Kidney (tissue), 14 donors: ENCODE data around the gene SCNN1B. TPM values are rescaled to one million over a fixed set of nuclear protein-coding genes. Genes with fewer than 3 reads are reported as not detected.

ENCODE experiments used
- DNase-seq, 5 donors: peaks; one replicate each; pipeline ENCODE4 v3.0.0-alpha.2; 2013 to 2020
- FAIRE-seq: peaks from 2 replicates; lab custom pipeline; 2012; peaks lifted over from hg19 to GRCh38; lab: Jason Lieb, UNC
- H3K27ac ChIP-seq, 2 donors: one replicate each; pipeline ENCODE4 v1.7.0; 2013; ENCODE audit warnings: low read depth in 2 of 2, low read length in 2 of 2, inconsistent platforms in 1 of 2
- H3K27me3 ChIP-seq: one replicate; pipeline ENCODE4 v1.7.1; 2013; ENCODE audit warnings: low read length, inconsistent platforms; ENCODE audit not compliant: control insufficient read depth, insufficient read depth
- H3K36me3 ChIP-seq, 3 donors: one replicate each; pipeline versions ENCODE4 v1.7.0 to v1.7.1; 2013; ENCODE audit warnings: low read length in 3 of 3, control low read depth in 1 of 3, inconsistent platforms in 1 of 3; ENCODE audit not compliant: insufficient read depth in 3 of 3, control insufficient read depth in 2 of 3
- H3K4me1 ChIP-seq, 3 donors: one replicate each; pipeline versions ENCODE4 v1.7.0 to v1.7.1; 2013; ENCODE audit warnings: low read length in 3 of 3, inconsistent platforms in 1 of 3, low read depth in 1 of 3; ENCODE audit not compliant: control insufficient read depth in 2 of 3, insufficient read depth in 2 of 3
- H3K4me3 ChIP-seq, 3 donors: one replicate each; pipeline versions ENCODE4 v1.7.0 to v1.8.1; 2013; ENCODE audit warnings: low read length in 3 of 3, control low read depth in 1 of 3, inconsistent platforms in 1 of 3
- H3K9ac ChIP-seq, 3 donors: one replicate each; pipeline versions ENCODE4 v1.7.0 to v1.7.1; 2013; ENCODE audit warnings: low read length in 3 of 3, control low read depth in 1 of 3, inconsistent platforms in 1 of 3
- H3K9me3 ChIP-seq, 3 donors: one replicate each; pipeline versions ENCODE4 v1.7.0 to v1.7.1; 2013; ENCODE audit warnings: low read length in 3 of 3, control low read depth in 1 of 3, inconsistent platforms in 1 of 3; ENCODE audit not compliant: control insufficient read depth in 2 of 3, insufficient read depth in 1 of 3
- CTCF ChIP-seq: IDR thresholded peaks from 3 replicates; pipeline ENCODE4 v1.5.1; 2012; ENCODE audit warnings: mild to moderate bottlenecking, moderate library complexity, borderline replicate concordance; ENCODE audit not compliant: insufficient read depth; ENCODE audit errors: extremely low read depth
- intact Hi-C: fragments of 100-400 bp; cut with DNase I; formaldehyde crosslinking; loops from one replicate; pipeline ENCODE4 v1.11.1; 2022
- polyA plus RNA-seq: library from polyadenylated mRNA; stranded (reverse); fragments of 350-450 nt; fragmentation: Illumina TruSeq; extraction: RNeasy Lipid Tissue Mini Kit (QIAGEN cat#74804); gene quantifications from one replicate; pipeline ENCODE4 v1.2.3, GENCODE V29; 2014; ENCODE audit warnings: low read depth, low replicate concordance; ENCODE audit not compliant: insufficient read depth
- total RNA-seq: library from RNA; stranded (reverse); fragmentation: NEBNext Ultra II Directional; extraction: Animal tissue kit (Norgen Biotek cat#: 25700); gene quantifications from one replicate; pipeline ENCODE4 v1.2.1, GENCODE V29; 2021
- donor health status: control.
- donor health status: control.
- donor health status: control.
- donor health status: control.
- donor health status: control.
- donor health status: DM: yes; HTN: yes; CAD: no.
- donor health status: Normal renal cell carcinoma (clear cell type).

SCNN1B gene
- total and polyA plus RNA-seq, 2 donors from 2014 or later, result 7.8 to 62.9 TPM

DNA sequence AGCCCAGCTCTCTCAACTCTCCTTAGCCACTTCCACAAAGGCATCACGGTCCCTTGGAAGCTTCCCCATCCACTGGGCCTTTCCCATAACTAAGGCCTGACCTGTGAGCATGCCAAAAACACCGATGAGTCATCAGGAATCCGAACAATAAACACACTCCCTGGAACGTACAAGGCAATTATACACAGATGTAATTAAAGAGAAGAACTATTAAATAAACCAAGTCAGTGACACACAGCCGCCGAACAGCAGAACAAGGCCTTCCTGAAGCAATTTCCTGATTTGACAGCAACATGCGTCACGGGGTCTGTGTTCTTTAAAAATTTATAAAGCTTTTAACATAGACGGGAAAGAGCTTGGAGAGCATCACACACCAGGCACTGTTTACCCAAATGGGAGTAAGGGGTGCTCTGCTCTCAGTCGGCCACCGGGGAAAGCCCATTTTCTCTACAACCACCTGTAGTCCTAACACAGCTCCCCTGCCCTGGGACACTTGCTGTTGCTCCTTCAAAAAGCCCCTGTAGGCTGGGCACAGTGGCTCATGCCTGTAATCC, 121.5 kb downstream of the SCNN1B start:
- no peak overlapping the region for H3K9ac ChIP-seq
- FAIRE-seq, result no peak
- TF ChIP-seq CTCF, result no peak
- H3K27ac ChIP-seq, result peak overlapping the region; percentile 59 to 84
- intact Hi-C loops, result no loop called here
- H3K27me3 ChIP-seq, result no peaks in the 10 kb centered on the region
- no peaks in the 10 kb centered on the region for H3K9me3 ChIP-seq
- peak in 3 of 5 donors; percentile 21 to 80 (median 52) for DNase-seq
- H3K4me1 ChIP-seq, result peaks cover 0 to 4% (median 0%) of the 10 kb centered on the region in 3 donors
- H3K36me3 ChIP-seq, result peaks cover 3 to 7% (median 4%) of the 10 kb centered on the region in 3 donors
- no peak overlapping the region for H3K4me3 ChIP-seq

DNA sequence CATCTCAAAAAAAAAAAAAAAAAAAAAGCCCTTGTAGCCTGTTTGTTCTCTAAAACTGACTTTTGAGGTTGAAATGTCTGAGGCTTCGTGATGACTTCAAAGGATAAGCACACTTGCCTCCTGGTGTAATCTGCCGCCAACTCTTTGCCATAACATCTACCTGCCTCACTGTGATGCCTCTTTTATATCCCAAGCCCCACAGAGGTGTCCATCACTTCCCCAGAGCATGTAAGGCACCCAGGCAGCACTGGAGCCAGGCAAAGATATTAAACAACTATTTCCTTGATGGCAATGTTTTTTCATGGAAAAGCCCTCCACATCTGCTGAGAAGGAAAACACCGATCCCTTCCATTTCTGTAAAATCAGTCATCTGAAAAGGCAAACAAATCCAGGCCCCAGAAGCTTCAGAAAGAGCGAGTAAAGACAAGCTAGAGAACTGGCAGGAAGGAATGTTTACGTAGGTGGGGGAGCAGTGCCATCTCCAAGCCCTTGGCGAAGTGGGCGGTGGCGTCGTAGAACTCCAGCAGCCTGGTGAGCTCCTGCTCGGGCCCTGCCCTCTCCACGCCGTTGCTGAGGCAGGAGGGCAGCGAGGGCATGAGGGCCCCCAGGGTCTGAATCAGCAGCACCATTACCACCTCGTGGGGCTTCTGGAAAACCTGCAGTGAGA, 122.3 kb downstream of the SCNN1B start:
- no peak for FAIRE-seq
- peaks cover 3 to 5% (median 4%) of the 10 kb centered on the region in 3 donors for H3K36me3 ChIP-seq

GRCh38 chr16:23428351-23428750, 126.2 kb downstream of the SCNN1B start:
- no peaks in the 10 kb centered on the region for H3K9me3 ChIP-seq
- no peak for TF ChIP-seq CTCF
- intact Hi-C loops, result no loop called here

More for the DNA sequence above, 122.3 kb downstream of the SCNN1B start:
- H3K9ac ChIP-seq, result peak overlapping the region in 1 of 3 donors; percentile 40
- no peak overlapping the region for H3K4me3 ChIP-seq
- peak; percentile 40 to 82 (median 60) for DNase-seq
- no peaks in the 10 kb centered on the region for H3K27me3 ChIP-seq
- H3K4me1 ChIP-seq, result peaks cover 0 to 4% (median 0%) of the 10 kb centered on the region in 3 donors
- intact Hi-C loops, result no loop called here
- H3K9me3 ChIP-seq, result no peaks in the 10 kb centered on the region
- peak overlapping the region; percentile 6 to 51 for H3K27ac ChIP-seq
- TF ChIP-seq CTCF, result no peak

More at GRCh38 chr16:23428351-23428750, 126.2 kb downstream of the SCNN1B start:
- no peak overlapping the region for H3K9ac ChIP-seq
- peaks cover 5 to 15% (median 9%) of the 10 kb centered on the region in 3 donors for H3K36me3 ChIP-seq
- DNase-seq (no peak), FAIRE-seq (no peak)
- H3K4me3 ChIP-seq, result no peak overlapping the region
- H3K27me3 ChIP-seq, result no peaks in the 10 kb centered on the region
- no peak overlapping the region for H3K27ac ChIP-seq
- peaks cover 0 to 2% (median 0%) of the 10 kb centered on the region in 3 donors for H3K4me1 ChIP-seq

Other genes starting within 250 kb of the SCNN1B start
- gene USP31, start 152.8 kb upstream of the SCNN1B start, total RNA-seq, result 19.7 TPM
- gene USP31, start 152.8 kb upstream of the SCNN1B start, polyA plus RNA-seq, result 3.5 TPM
- 11.5 TPM for gene SCNN1G, start 119.6 kb upstream of the SCNN1B start, total RNA-seq
- 72.6 TPM for gene SCNN1G, start 119.6 kb upstream of the SCNN1B start, polyA plus RNA-seq
- gene COG7, start 150.9 kb downstream of the SCNN1B start, total RNA-seq, result 25.2 TPM
- gene COG7, start 150.9 kb downstream of the SCNN1B start, polyA plus RNA-seq, result 27.0 TPM
- 79.9 TPM for gene GGA2, start 208.2 kb downstream of the SCNN1B start, total RNA-seq
- gene GGA2, start 208.2 kb downstream of the SCNN1B start, polyA plus RNA-seq, result 43.5 TPM